RWPE1 (cell line): ENCODE results near the gene LRRC74A.

ENCODE experiments used
- CTCF ChIA-PET: fragments of 350-600 bp; sonication (Branson Sonifier 250); formaldehyde crosslinking; extraction: SDS; loops from one replicate; lab custom pipeline; 2021; lab: Yijun Ruan, JAX
- POLR2A ChIA-PET: fragments of 400-600 bp; formaldehyde crosslinking; extraction: SDS; loops from one replicate; lab custom pipeline; 2020; ENCODE audit warnings: antibody characterized with exemption; ENCODE audit not compliant: low non-redundant PET; lab: Yijun Ruan, JAX
- DNase-seq: peaks from one replicate; pipeline ENCODE4 v3.0.0; 2012; ENCODE audit warnings: low spot score
- H3K27ac ChIP-seq: fragments of 450-650 bp; 2 replicates; pipeline ENCODE4 v1.5.1; 2017
- TF ChIP-seq, protein P1 (sequence below): fragments of 450-650 bp; conservative IDR thresholded peaks from 2 replicates; pipeline ENCODE4 v1.5.1; 2017; ENCODE audit warnings: low read depth, mild to moderate bottlenecking

LRRC74A gene

DNA sequence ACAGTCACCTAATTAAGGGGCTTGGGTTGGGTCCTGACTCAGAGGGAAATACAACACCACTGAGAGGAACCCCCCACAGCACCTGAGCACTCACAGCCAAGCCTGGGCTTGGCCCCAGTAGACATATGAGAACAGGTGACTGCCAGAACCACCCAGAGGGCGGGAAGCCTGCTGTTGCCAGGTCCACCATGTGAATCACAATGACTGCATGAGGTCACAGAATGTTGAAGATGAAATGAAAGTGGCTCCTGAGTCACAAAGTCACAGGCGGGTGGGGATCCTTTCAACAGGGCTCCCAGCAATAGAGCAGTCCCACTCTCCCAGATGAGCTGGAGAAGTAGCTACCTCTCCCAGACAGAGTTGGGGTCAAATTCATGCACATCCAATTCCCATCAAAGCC, at the start of gene LRRC74A:
TSS of gene LRRC74A (plus strand) at position 287 of the 400 bp plus-strand sequence. CDS start 290 bp downstream, outside the sequence.
- TF ChIP-seq, protein P1, sequence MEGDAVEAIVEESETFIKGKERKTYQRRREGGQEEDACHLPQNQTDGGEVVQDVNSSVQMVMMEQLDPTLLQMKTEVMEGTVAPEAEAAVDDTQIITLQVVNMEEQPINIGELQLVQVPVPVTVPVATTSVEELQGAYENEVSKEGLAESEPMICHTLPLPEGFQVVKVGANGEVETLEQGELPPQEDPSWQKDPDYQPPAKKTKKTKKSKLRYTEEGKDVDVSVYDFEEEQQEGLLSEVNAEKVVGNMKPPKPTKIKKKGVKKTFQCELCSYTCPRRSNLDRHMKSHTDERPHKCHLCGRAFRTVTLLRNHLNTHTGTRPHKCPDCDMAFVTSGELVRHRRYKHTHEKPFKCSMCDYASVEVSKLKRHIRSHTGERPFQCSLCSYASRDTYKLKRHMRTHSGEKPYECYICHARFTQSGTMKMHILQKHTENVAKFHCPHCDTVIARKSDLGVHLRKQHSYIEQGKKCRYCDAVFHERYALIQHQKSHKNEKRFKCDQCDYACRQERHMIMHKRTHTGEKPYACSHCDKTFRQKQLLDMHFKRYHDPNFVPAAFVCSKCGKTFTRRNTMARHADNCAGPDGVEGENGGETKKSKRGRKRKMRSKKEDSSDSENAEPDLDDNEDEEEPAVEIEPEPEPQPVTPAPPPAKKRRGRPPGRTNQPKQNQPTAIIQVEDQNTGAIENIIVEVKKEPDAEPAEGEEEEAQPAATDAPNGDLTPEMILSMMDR: no peak
- POLR2A ChIA-PET: no interaction called here
- no peak for DNase-seq
- H3K27ac ChIP-seq: no peak within 1 kb of the TSS
- CTCF ChIA-PET: no interaction called here

DNA sequence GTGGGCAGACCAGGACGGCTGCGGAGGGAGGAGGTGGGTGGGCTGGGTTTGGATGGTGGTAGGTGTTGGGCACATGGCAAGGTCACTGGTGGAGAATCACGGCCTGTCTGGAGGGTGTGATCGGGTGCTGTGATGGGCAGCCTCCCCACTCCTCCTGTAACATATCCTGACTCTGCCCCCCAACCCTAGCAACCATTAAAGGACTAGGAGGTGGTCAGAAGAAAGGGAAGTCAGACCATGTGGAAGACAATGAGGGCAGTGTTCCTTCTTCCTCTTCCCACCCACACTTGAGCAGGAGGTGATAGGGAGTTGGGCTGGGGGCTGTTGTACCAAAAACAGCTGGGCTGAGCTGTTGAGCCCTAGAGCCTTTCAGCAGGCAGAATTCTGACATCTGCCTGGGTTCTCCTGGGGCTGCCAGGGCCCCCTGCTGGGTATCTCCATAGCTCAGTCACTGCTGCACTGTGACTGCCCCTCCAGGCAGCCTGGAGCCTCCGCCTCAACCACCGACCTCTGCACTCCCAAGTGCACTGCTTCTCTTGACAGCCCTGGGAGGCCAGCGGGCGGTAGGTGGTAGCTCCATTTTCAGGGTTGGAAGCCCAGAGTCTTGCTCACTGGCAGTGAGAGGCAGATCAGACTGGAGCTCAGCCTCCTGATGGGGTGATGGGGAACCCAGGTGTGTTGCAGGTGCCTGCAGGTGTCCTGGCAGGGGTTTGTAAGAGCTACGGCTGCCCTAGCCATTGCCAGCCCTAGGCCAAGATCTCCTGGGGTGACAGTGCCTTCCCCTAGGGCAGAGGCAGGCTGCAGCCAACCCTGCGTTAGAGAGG, 49.6 kb upstream of the LRRC74A start:
- DNase-seq: no peak

DNA sequence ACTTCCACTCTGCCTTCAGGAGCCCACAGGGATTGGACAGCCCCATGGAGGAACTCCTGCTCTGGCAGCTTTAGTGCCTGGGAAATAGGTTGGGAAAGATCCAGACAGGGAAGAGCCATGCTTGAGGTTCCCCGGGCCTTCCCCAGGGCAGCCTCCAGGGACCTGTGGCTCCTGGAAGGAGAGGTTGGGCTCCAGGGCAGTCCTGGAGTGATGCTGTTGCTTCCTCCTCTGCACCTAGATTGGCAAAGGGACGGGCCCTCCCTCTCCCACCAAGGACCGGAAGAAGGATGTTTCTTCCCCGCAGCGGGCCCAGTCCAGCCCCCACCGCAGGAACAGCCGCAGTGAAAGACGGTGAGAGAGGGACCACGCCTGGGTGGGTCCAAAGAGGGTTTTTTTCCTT, 48.5 kb upstream of the LRRC74A start:
- TF ChIP-seq, protein P1: no peak
- DNase-seq: no peak
- CTCF ChIA-PET: interaction anchor here (1.5 kb wide), 1 partner anchor 67 kb away, joined by 5 read pairs; no protein-coding TSS in a partner anchor
- POLR2A ChIA-PET: no interaction called here
- H3K27ac ChIP-seq: no peak overlapping the region

More for the DNA sequence above, 49.6 kb upstream of the LRRC74A start:
- H3K27ac ChIP-seq: no peak overlapping the region
- POLR2A ChIA-PET: no interaction called here
- TF ChIP-seq, protein P1: no peak
- CTCF ChIA-PET: interaction anchor here (0.5 to 1.5 kb wide), 2 partner anchors 66 to 201 kb away, joined by 3 to 5 read pairs; no protein-coding TSS in a partner anchor

DNA sequence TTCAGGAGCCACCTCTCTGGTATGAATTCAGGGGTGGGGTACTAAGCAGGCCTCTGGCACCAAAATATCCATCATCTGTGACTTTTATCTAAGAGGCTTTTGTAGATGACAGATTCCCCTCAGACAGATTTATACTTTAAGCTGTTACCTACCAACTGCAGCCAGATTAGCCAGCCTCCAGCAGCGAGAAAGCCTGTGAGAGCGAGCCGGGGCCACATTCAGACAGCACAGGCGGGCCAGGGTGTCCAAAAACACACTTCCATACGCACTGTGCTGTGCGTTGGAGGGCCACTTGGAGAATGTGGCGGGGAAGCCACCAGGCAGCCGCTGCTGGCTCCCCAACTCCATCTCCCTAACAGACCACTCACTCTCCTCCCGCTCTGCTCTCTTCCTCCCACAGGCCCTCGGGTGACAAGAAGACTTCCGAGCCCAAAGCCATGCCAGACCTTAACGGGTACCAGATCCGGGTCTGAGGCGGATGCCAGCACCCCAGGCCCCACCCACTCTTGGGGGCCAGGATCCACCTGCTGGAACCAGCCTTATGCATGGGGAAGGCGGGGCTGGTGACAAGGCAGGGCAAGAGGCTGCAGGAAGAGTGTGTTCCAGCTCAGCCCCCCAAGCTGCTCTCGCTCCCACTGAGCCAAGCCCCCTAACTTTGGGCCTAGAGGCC, 47.5 kb upstream of the LRRC74A start:
- DNase-seq: no peak
- ChIA-PET POLR2A (no interaction called here), CTCF (no interaction called here)
- TF ChIP-seq, protein P1: no peak
- H3K27ac ChIP-seq: no peak overlapping the region

DNA sequence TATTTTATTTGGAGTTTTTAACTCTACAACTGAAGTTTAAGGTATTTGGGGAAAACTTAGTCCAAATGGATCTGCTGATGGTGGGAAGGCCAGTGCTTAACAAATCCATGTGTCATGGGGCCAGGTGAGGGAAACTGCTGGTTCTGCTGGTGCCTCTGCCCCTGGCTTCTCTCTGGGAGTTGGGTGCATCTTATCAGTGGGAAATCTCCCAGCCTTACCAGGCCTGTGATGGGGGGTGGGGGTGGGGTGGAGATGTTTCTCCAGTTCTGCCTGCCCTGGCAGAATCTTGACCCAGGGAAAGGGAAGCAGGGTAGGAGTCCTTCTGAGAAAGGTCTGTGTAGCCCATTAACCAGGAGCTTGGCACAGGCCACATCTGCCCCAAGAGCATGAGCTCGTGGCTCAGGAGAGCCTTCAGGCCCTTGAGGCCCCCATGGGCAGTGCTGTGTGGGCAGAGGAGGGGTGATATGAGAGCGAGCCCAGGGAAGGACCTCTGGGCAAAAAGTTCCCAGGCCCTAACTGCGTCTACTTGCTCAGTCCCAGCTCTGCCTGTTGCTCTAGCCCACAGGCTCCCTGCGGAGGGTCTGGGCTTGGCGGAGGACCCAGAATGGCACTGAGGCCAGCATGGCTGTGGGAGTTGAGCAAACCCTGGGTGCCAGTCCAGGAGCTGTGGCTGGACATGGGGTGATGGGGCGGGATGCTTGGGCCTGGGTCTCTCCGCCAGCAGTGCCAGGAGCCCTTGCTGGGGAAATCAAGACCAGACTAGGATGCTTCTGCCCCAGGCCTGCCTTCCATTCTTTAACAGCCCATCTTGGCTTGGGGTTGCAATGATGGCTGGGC, 46.8 kb upstream of the LRRC74A start:
- TF ChIP-seq, protein P1: no peak
- ChIA-PET CTCF (interaction anchor here (1.5 kb wide), 1 partner anchor 69 kb away, joined by 6 read pairs; no protein-coding TSS in a partner anchor), POLR2A (no interaction called here)
- H3K27ac ChIP-seq: no peak overlapping the region
- DNase-seq: no peak

DNA sequence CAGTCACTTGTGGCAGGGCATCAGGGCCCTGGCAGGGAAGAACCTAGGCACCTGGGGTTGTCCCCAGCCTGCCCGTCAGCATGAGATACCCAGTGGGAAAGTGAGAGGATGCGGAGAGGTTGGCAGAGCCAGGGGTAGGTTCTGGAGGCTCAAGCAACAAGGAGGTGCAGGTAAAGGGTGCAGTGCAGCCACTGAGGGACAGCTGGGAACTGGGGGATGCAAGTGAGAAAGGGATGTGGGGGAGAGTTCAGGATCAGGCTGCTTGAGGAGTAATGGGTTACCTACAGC, 46.2 kb upstream of the LRRC74A start:
- POLR2A ChIA-PET: no interaction called here
- DNase-seq: no peak
- no peak overlapping the region for H3K27ac ChIP-seq
- TF ChIP-seq, protein P1: no peak
- CTCF ChIA-PET: interaction anchor here (1.5 kb wide), 1 partner anchor 70 kb away, joined by 6 read pairs; no protein-coding TSS in a partner anchor
